GM18499 (cell line): ENCODE data around the gene MTMR3.

ENCODE experiments used
- ATAC-seq: cut with Tn5 transposase; IDR thresholded peaks from one replicate; pipeline ENCODE4 v1.9.1; 2021; ENCODE audit warnings: moderate number of reproducible peaks; ENCODE audit not compliant: insufficient read depth, unreplicated experiment

MTMR3 gene

GRCh38 chr22:29994943-29995342 is 112.0 kb downstream of the MTMR3 start:
- ATAC-seq, result no peak

GRCh38 chr22:29997107-29997506 is 114.1 kb downstream of the MTMR3 start:
- no peak for ATAC-seq

- ATAC-seq, result no peak
Measured at GRCh38 chr22:29997516-29997915, 114.5 kb downstream of the MTMR3 start.

GRCh38 chr22:29998627-29999384 is 115.8 kb downstream of the MTMR3 start:
- no peak for ATAC-seq

GRCh38 chr22:30000566-30000965 is 117.6 kb downstream of the MTMR3 start:
- no peak for ATAC-seq

GRCh38 chr22:30001459-30001858 is 118.5 kb downstream of the MTMR3 start:
- no peak for ATAC-seq

- ATAC-seq, result no peak
Measured at GRCh38 chr22:30002861-30003486, 120.0 kb downstream of the MTMR3 start.

GRCh38 chr22:30004101-30004500 is 121.1 kb downstream of the MTMR3 start:
- ATAC-seq, result no peak

GRCh38 chr22:30004694-30005093 is 121.7 kb downstream of the MTMR3 start:
- ATAC-seq, result no peak

GRCh38 chr22:30005213-30005857 is 122.4 kb downstream of the MTMR3 start:
- ATAC-seq, result no peak

- ATAC-seq, result no peak
Measured at GRCh38 chr22:30007361-30007760, 124.4 kb downstream of the MTMR3 start.

GRCh38 chr22:30008401-30008800 is 125.4 kb downstream of the MTMR3 start:
- ATAC-seq, result no peak

GRCh38 chr22:30009478-30009877 is 126.5 kb downstream of the MTMR3 start:
- ATAC-seq, result no peak

- no peak for ATAC-seq
Measured at GRCh38 chr22:30010789-30011405, 127.9 kb downstream of the MTMR3 start.

GRCh38 chr22:30013201-30013600 is 130.2 kb downstream of the MTMR3 start:
- ATAC-seq, result no peak

GRCh38 chr22:30014244-30014643 is 131.3 kb downstream of the MTMR3 start:
- ATAC-seq, result no peak

- ATAC-seq, result no peak
Measured at GRCh38 chr22:30015229-30015797, 132.3 kb downstream of the MTMR3 start.

GRCh38 chr22:30015846-30016245 is 132.9 kb downstream of the MTMR3 start:
- no peak for ATAC-seq

GRCh38 chr22:30016596-30016995 is 133.6 kb downstream of the MTMR3 start:
- no peak for ATAC-seq

- no peak for ATAC-seq
Measured at GRCh38 chr22:30017375-30018223, 134.6 kb downstream of the MTMR3 start.
